GM13977 (cell line): ENCODE measurements around the gene SLC1A5.
"Not testable (repeated sequence)": the region's sequence is repeated elsewhere in the genome, so short reads cannot be mapped to it uniquely, and the experiment has no call there.

Experiments used
- DNase-seq: peaks from one replicate; pipeline ENCODE4 v3.0.0; 2012; ENCODE audit warnings: low spot score
- CTCF ChIP-seq: IDR thresholded peaks from 2 replicates; pipeline ENCODE4 v1.5.1; 2012; ENCODE audit warnings: mild to moderate bottlenecking, control low read depth; ENCODE audit not compliant: insufficient read depth; ENCODE audit errors: extremely low read depth, missing control alignments
- in situ Hi-C: fragments of 300-500 bp; cut with MboI; formaldehyde crosslinking; loops from one replicate; pipeline ENCODE4 v1.12.0; 2022; ENCODE audit warnings: low sequenced_read_pairs, low pct_unique_long_range_greater_than_20kb, mixed read lengths, inconsistent platforms; ENCODE audit not compliant: unreplicated experiment

SLC1A5 gene

GRCh38 chr19:46815833-46816627, 27.6 kb upstream of the SLC1A5 start:
- TF ChIP-seq CTCF, result no peak
- in situ Hi-C loops, result no loop called here
- DNase-seq, result no peak

GRCh38 chr19:46813839-46814358, 25.5 kb upstream of the SLC1A5 start:
- TF ChIP-seq CTCF, result no peak
- in situ Hi-C loops, result no loop called here
- DNase-seq, result no peak

GRCh38 chr19:46812977-46813838, 24.8 kb upstream of the SLC1A5 start:
- TF ChIP-seq CTCF, result no peak
- DNase-seq, result no peak
- in situ Hi-C loops, result no loop called here

GRCh38 chr19:46809534-46810272, 21.3 kb upstream of the SLC1A5 start:
- in situ Hi-C loops, result no loop called here
- no peak for DNase-seq
- TF ChIP-seq CTCF, result no peak

- in situ Hi-C loops, result no loop called here
- no peak for TF ChIP-seq CTCF
- DNase-seq, result no peak
Observed at GRCh38 chr19:46806656-46807055, 18.3 kb upstream of the SLC1A5 start.

GRCh38 chr19:46804432-46804831, 16.0 kb upstream of the SLC1A5 start:
- DNase-seq, in situ Hi-C loops: not testable (repeated sequence)

GRCh38 chr19:46803555-46803954, 15.2 kb upstream of the SLC1A5 start:
- in situ Hi-C loops, result no loop called here
- TF ChIP-seq CTCF, result no peak
- DNase-seq, result no peak
